H1 (cell line): Measurements from ENCODE around the gene FOXJ2. TPM values are rescaled to one million over a fixed set of nuclear protein-coding genes. Genes with fewer than 3 reads are reported as not detected.

Experiments used
- ATF2 ChIP-seq: IDR thresholded peaks from 2 replicates; pipeline ENCODE4 v1.6.1; 2012; ENCODE audit warnings: low read length, inconsistent platforms
- CBX8 ChIP-seq: fragments of 300-800, 300-1000 bp; sonication (generic); IDR thresholded peaks from 2 replicates; pipeline ENCODE4 v1.7.1; 2016; ENCODE audit warnings: low read depth, low read length, borderline replicate concordance
- E2F6 ChIP-seq: IDR thresholded peaks from 2 replicates; pipeline ENCODE4 v1.6.1; 2012; ENCODE audit warnings: inconsistent platforms
- GABPA ChIP-seq: IDR thresholded peaks from 2 replicates; pipeline ENCODE4 v1.6.1; 2011; ENCODE audit warnings: mild to moderate bottlenecking, low read length, moderate library complexity, borderline replicate concordance; ENCODE audit not compliant: insufficient read depth
- KDM4A ChIP-seq: IDR thresholded peaks from one replicate; pipeline ENCODE4 v1.7.1; 2012; ENCODE audit warnings: low read depth, mild to moderate bottlenecking, moderate library complexity, low read length, inconsistent platforms; ENCODE audit not compliant: severe bottlenecking
- RAD21 ChIP-seq, 2 experiments: IDR thresholded peaks in 1 of 2; conservative IDR thresholded peaks in 1 of 2; 2 replicates each; pipeline ENCODE4 v1.6.1; 2011; ENCODE audit warnings: low read depth in 2 of 2, low read length in 2 of 2, improper control_type of control experiment in 1 of 2, inconsistent platforms in 1 of 2, mild to moderate bottlenecking in 1 of 2, moderate library complexity in 1 of 2
- TAF1 ChIP-seq: IDR thresholded peaks from 2 replicates; pipeline ENCODE4 v1.6.1; 2011; ENCODE audit warnings: mild to moderate bottlenecking, low read depth, low read length
- TBP ChIP-seq: IDR thresholded peaks from 2 replicates; pipeline ENCODE4 v1.6.1; 2011; ENCODE audit warnings: low read depth, low read length, improper control_type of control experiment
- TEAD4 ChIP-seq: IDR thresholded peaks from 2 replicates; pipeline ENCODE4 v1.6.1; 2012; ENCODE audit warnings: low read depth, low read length, inconsistent platforms, mixed read lengths
- polyA plus RNA-seq, 7 experiments: library from polyadenylated mRNA; depleted of rRNA in 3 of 7; stranded (reverse) in 5 of 7; unstranded in 2 of 7; fragments of >200 nt in 5 of 7; fragments of 200-250 nt in 2 of 7; gene quantifications; 1 replicate in 5 of 7; 2 replicates in 1 of 7; 4 replicates in 1 of 7; pipeline versions ENCODE4 v1.2.1 to v1.2.3, GENCODE V29; 2011 to 2013; ENCODE audit warnings: missing spikeins in 2 of 7, mixed read lengths in 2 of 7
- total RNA-seq: library from RNA; stranded (reverse); fragmentation: NEBNext Ultra II Directional; extraction: Animal tissue kit (Norgen Biotek cat#: 25700); gene quantifications from 2 replicates; pipeline ENCODE4 v1.2.1, GENCODE V29; 2021

Gene FOXJ2
- total and polyA plus RNA-seq, 2 of the 8 experiments (the other 6 are each of a cell fraction or from before 2014, with no cell fraction given) = 4.2 to 9.3 TPM

- peak; percentile 61; the same call in 1 of the 2 replicates for TF ChIP-seq E2F6
- TF ChIP-seq ATF2 = 0 out of 2 replicates have a peak, but pooled peaks have one; percentile 12
- peak; percentile 1 for TF ChIP-seq KDM4A
- TF ChIP-seq TAF1 = peak; percentile 67; the same call in 1 of the 2 replicates
- TF ChIP-seq TBP = peak; percentile 57; the same call in 1 of the 2 replicates
- TF ChIP-seq CBX8 = no peak
- TF ChIP-seq RAD21 (IDR thresholded peaks at IDR 0.05 in 1 of 2, conservative IDR thresholded peaks at IDR 0.05 in 1 of 2; ENCODE audit: low read depth in 2 of 2, low read length in 2 of 2) = no peak
- 0 out of 2 replicates have a peak, but pooled peaks have one; percentile 10 for TF ChIP-seq TEAD4
- 0 out of 2 replicates have a peak, but pooled peaks have one; percentile 23 for TF ChIP-seq GABPA
Measured at GRCh38 chr12:8026291-8026900, 6.1 kb upstream of the FOXJ2 start (continued).
